SK-N-SH (cell line): ENCODE measurements around the gene NAPB. TPM values are rescaled to one million over a fixed set of nuclear protein-coding genes. Genes with fewer than 3 reads are reported as not detected.

Source experiments
- CTCF ChIA-PET: fragments of 300-600, 350-600 bp; formaldehyde crosslinking; extraction: SDS; loops from one replicate; lab custom pipeline; 2021; lab: Yijun Ruan, JAX
- POLR2A ChIA-PET: fragments of 350-600 bp; sonication (Branson Sonifier 250); formaldehyde crosslinking; extraction: SDS; loops from one replicate; lab custom pipeline; 2020; ENCODE audit warnings: antibody characterized with exemption, inconsistent platforms; lab: Yijun Ruan, JAX
- DNase-seq: peaks from one replicate; pipeline ENCODE4 v3.0.0; 2012
- H2AFZ ChIP-seq: fragments of 200-600 bp; sonication (generic); 2 replicates; pipeline ENCODE4 v1.8.1; 2016; ENCODE audit warnings: antibody characterized with exemption, mild to moderate bottlenecking, low read depth
- H3F3A ChIP-seq: fragments of 200-600 bp; sonication (generic); replicated peaks from 2 replicates; pipeline ENCODE3; 2016; ENCODE audit warnings: antibody characterized with exemption, mild to moderate bottlenecking; ENCODE audit not compliant: insufficient read depth
- H3K27ac ChIP-seq, 2 experiments: fragments of 200-500 bp in 1 of 2; fragments of 200-600 bp in 1 of 2; sonication (Bioruptor generic) in 1 of 2; sonication (generic), shearing (Covaris generic) in 1 of 2; 2 replicates each; pipeline versions ENCODE4 v1.5.1 to v1.6.1; 2014 to 2016; ENCODE audit warnings: low read depth in 2 of 2, inconsistent platforms in 1 of 2, low read length in 1 of 2, mild to moderate bottlenecking in 1 of 2, mixed read lengths in 1 of 2
- H3K27me3 ChIP-seq: fragments of 200-600 bp; sonication (generic), shearing (Covaris generic); 2 replicates; pipeline ENCODE4 v1.6.1; 2016; ENCODE audit warnings: mixed run types; ENCODE audit not compliant: insufficient read depth
- H3K36me3 ChIP-seq, 2 experiments: fragments of 200-500 bp in 1 of 2; fragments of 200-600 bp in 1 of 2; sonication (Bioruptor generic) in 1 of 2; sonication (generic) in 1 of 2; replicated peaks in 1 of 2; 2 replicates each; pipeline versions ENCODE3 to v1.5.1; 2014 to 2016; ENCODE audit warnings: low read length in 1 of 2, mild to moderate bottlenecking in 1 of 2; ENCODE audit not compliant: insufficient read depth in 2 of 2, control insufficient read depth in 1 of 2
- H3K4me1 ChIP-seq, 2 experiments: fragments of 200-500 bp in 1 of 2; fragments of 200-600 bp in 1 of 2; sonication (Bioruptor generic) in 1 of 2; sonication (generic), shearing (Covaris generic) in 1 of 2; 2 replicates each; pipeline versions ENCODE4 v1.5.1 to v1.6.1; 2014 to 2016; ENCODE audit warnings: low read depth in 1 of 2, low read length in 1 of 2, mixed run types in 1 of 2; ENCODE audit not compliant: insufficient read depth in 2 of 2, control insufficient read depth in 1 of 2
- H3K4me2 ChIP-seq: fragments of 200-600 bp; sonication (generic), shearing (Covaris generic); 2 replicates; pipeline ENCODE4 v1.6.1; 2017; ENCODE audit warnings: mixed run types
- H3K4me3 ChIP-seq, 2 experiments: fragments of 200-500 bp in 1 of 2; fragments of 200-600 bp in 1 of 2; sonication (Bioruptor generic) in 1 of 2; sonication (generic), shearing (Covaris generic) in 1 of 2; 2 replicates each; pipeline versions ENCODE4 v1.5.1 to v1.8.1; 2014 to 2016; ENCODE audit warnings: low read depth in 2 of 2, inconsistent platforms in 1 of 2, low read length in 1 of 2, mild to moderate bottlenecking in 1 of 2, mixed read lengths in 1 of 2, moderate library complexity in 1 of 2
- H3K79me2 ChIP-seq: fragments of 200-600 bp; sonication (generic); 2 replicates; pipeline ENCODE4 v1.8.1; 2017; ENCODE audit warnings: mild to moderate bottlenecking; ENCODE audit not compliant: insufficient read depth
- H3K9ac ChIP-seq: fragments of 200-600 bp; sonication (generic); 2 replicates; pipeline ENCODE4 v1.6.1; 2017; ENCODE audit warnings: mixed run types
- H3K9me2 ChIP-seq: fragments of 200-600 bp; sonication (generic); 2 replicates; pipeline ENCODE4 v1.6.1; 2017; ENCODE audit warnings: mixed run types
- H3K9me3 ChIP-seq: fragments of 200-600 bp; sonication (generic); 2 replicates; pipeline ENCODE4 v1.6.1; 2017; ENCODE audit warnings: mixed run types, mild to moderate bottlenecking, moderate library complexity
- H4K20me1 ChIP-seq: fragments of 200-600 bp; sonication (generic); 2 replicates; pipeline ENCODE4 v1.6.1; 2017; ENCODE audit warnings: mild to moderate bottlenecking, mixed run types; ENCODE audit not compliant: insufficient read depth
- ELF1 ChIP-seq: IDR thresholded peaks from 2 replicates; pipeline ENCODE4 v1.4.0; 2012
- EP300 ChIP-seq, 2 experiments: IDR thresholded peaks; 2 replicates each; pipeline versions ENCODE4 v1.4.0 to v1.6.1; 2012; ENCODE audit warnings: borderline replicate concordance in 1 of 2, low read depth in 1 of 2, low read length in 1 of 2
- EZH2phosphoT487 ChIP-seq: fragments of 200-600 bp; sonication (generic); IDR thresholded peaks from 2 replicates; pipeline ENCODE4 v1.6.1; 2017; ENCODE audit warnings: low read depth, mixed run types, mild to moderate bottlenecking, antibody characterized with exemption, moderate library complexity, borderline replicate concordance
- FOSL2 ChIP-seq: IDR thresholded peaks from 2 replicates; pipeline ENCODE4 v1.4.0; 2012; ENCODE audit warnings: low read depth, mild to moderate bottlenecking, moderate library complexity, borderline replicate concordance
- GATA2 ChIP-seq: sonication (generic); formaldehyde crosslinking; IDR thresholded peaks from 2 replicates; pipeline ENCODE4 v1.5.0; 2020; ENCODE audit warnings: mild to moderate bottlenecking, missing genetic modification reagents
- IRF3 ChIP-seq: fragments of 150-350 bp; IDR thresholded peaks from 2 replicates; pipeline ENCODE4 v1.6.1; 2016; ENCODE audit warnings: mild to moderate bottlenecking, low read depth, low read length
- NRF1 ChIP-seq: IDR thresholded peaks from 2 replicates; pipeline ENCODE4 v1.6.1; 2012; ENCODE audit warnings: low read depth, mild to moderate bottlenecking, low read length
- REST ChIP-seq: IDR thresholded peaks from 2 replicates; pipeline ENCODE4 v1.6.1; 2012; ENCODE audit warnings: mild to moderate bottlenecking, low read depth, low read length, moderate library complexity
- SIN3A ChIP-seq: IDR thresholded peaks from 2 replicates; pipeline ENCODE4 v1.6.1; 2012; ENCODE audit warnings: low read depth, mild to moderate bottlenecking, low read length, moderate library complexity, borderline replicate concordance
- WGBS: methylation state at CpG from one replicate; pipeline ENCODE4 v1.1.6; 2017; ENCODE audit warnings: low lambda C conversion rate; 5-methylcytosine and 5-hydroxymethylcytosine counted together
- polyA plus RNA-seq, 3 experiments: library from polyadenylated mRNA; depleted of rRNA; stranded (reverse); fragments of >200 nt; gene quantifications; 2 replicates each; pipeline ENCODE4 v1.2.3, GENCODE V29; 2012
- TF ChIP-seq, protein P1 (sequence below): IDR thresholded peaks from 2 replicates; pipeline ENCODE4 v1.4.0; 2012; ENCODE audit warnings: low read depth
- TF ChIP-seq, protein P2 (sequence below): fragments of 200-600 bp; sonication (generic); IDR thresholded peaks from 2 replicates; pipeline ENCODE4 v1.6.1; 2017; ENCODE audit warnings: antibody characterized with exemption, mild to moderate bottlenecking, moderate library complexity
- TF ChIP-seq, protein P3 (sequence below): fragments of 150-350 bp; IDR thresholded peaks from 2 replicates; pipeline ENCODE4 v1.6.1; 2017; ENCODE audit warnings: antibody characterized with exemption, low read length, low read depth, borderline replicate concordance

NAPB gene
- polyA plus RNA-seq, 1 of the 3 experiments (the other 2 are of a cell fraction): 3.0 TPM

GRCh38 chr20:23361119-23361475 is 60.2 kb downstream of the NAPB start:
- H4K20me1 ChIP-seq: peaks cover 32% of the 10 kb centered on the region
- TF ChIP-seq, protein P1, sequence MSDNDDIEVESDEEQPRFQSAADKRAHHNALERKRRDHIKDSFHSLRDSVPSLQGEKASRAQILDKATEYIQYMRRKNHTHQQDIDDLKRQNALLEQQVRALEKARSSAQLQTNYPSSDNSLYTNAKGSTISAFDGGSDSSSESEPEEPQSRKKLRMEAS: no peak
- no peak for TF ChIP-seq FOSL2
- no peak for TF ChIP-seq IRF3
- TF ChIP-seq NRF1: no peak
- TF ChIP-seq ELF1: no peak
- TF ChIP-seq, all 33 proteins: peak for 0
- H2AFZ ChIP-seq: peak overlapping the region; percentile 60
- WGBS: 4% methylated on average over 8 of the region's 8 CpGs
- CTCF ChIA-PET: interaction anchor here (0.9 to 1.3 kb wide), 4 partner anchors 11 to 81 kb away, joined by 3 to 4 read pairs (median 3); no protein-coding TSS in a partner anchor
- H3K9me2 ChIP-seq: no peaks in the 10 kb centered on the region
- peak overlapping the region; percentile 73 to 80 for H3K4me3 ChIP-seq
- H3K27me3 ChIP-seq: no peaks in the 10 kb centered on the region
- H3K4me2 ChIP-seq: peak overlapping the region; percentile 90
- H3K9me3 ChIP-seq: no peaks in the 10 kb centered on the region
- H3F3A ChIP-seq: peaks cover 10% of the 10 kb centered on the region
- POLR2A ChIA-PET: interaction anchor here (3.2 kb wide), 1 partner anchor 11 kb away, joined by 11 read pairs; the partner anchor contains the start of gene NXT1
- H3K4me1 ChIP-seq: peaks cover 6 to 25% of the 10 kb centered on the region in 2 experiments; a peak in 3 of 4 replicates
- DNase-seq: no peak
- peaks cover 37% of the 10 kb centered on the region for H3K79me2 ChIP-seq
- H3K9ac ChIP-seq: peak overlapping the region; percentile 91
- peaks cover 12 to 24% of the 10 kb centered on the region in 2 experiments for H3K36me3 ChIP-seq
- H3K27ac ChIP-seq: peak overlapping the region; percentile 95 to 96

- Histone ChIP-seq H3K4me2 (peak overlapping the region; percentile 90; the same call in 1 of the 2 replicates), H3K4me3 (peak overlapping the region in 1 of 2 experiments; percentile 80; a peak in 1 of 4 replicates)
These were observed 60.8 kb downstream of the NAPB start for GRCh38 chr20:23360531-23360930.

More at GRCh38 chr20:23360531-23360930, 60.8 kb downstream of the NAPB start:
- H3K79me2 ChIP-seq: peaks cover 37% of the 10 kb centered on the region
- ChIA-PET POLR2A (interaction anchor here (3.2 kb wide), 1 partner anchor 10 kb away, joined by 11 read pairs; the partner anchor contains the start of gene NXT1), CTCF (interaction anchor here (1.2 to 1.3 kb wide), 2 partner anchors 13 to 81 kb away, joined by 3 to 4 read pairs; no protein-coding TSS in a partner anchor)
- H3K27me3 ChIP-seq: no peaks in the 10 kb centered on the region
- peak overlapping the region; percentile 91 for H3K9ac ChIP-seq
- peak overlapping the region in 1 of 2 experiments; percentile 96; a peak in 2 of 4 replicates for H3K27ac ChIP-seq
- H2AFZ ChIP-seq: no peak overlapping the region
- WGBS: 80% methylated on average over 1 of the region's 1 CpG
- no peak for TF ChIP-seq NRF1
- no peak for TF ChIP-seq SIN3A
- TF ChIP-seq REST: no peak
- TF ChIP-seq EP300 (IDR thresholded peaks at IDR 0.05; ENCODE audit: borderline replicate concordance in 1 of 2, low read depth in 1 of 2, low read length in 1 of 2): no peak
- TF ChIP-seq, protein P2, sequence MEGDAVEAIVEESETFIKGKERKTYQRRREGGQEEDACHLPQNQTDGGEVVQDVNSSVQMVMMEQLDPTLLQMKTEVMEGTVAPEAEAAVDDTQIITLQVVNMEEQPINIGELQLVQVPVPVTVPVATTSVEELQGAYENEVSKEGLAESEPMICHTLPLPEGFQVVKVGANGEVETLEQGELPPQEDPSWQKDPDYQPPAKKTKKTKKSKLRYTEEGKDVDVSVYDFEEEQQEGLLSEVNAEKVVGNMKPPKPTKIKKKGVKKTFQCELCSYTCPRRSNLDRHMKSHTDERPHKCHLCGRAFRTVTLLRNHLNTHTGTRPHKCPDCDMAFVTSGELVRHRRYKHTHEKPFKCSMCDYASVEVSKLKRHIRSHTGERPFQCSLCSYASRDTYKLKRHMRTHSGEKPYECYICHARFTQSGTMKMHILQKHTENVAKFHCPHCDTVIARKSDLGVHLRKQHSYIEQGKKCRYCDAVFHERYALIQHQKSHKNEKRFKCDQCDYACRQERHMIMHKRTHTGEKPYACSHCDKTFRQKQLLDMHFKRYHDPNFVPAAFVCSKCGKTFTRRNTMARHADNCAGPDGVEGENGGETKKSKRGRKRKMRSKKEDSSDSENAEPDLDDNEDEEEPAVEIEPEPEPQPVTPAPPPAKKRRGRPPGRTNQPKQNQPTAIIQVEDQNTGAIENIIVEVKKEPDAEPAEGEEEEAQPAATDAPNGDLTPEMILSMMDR: no peak
- no peak for TF ChIP-seq GATA2
- TF ChIP-seq, protein P1: no peak
- TF ChIP-seq, protein P3, sequence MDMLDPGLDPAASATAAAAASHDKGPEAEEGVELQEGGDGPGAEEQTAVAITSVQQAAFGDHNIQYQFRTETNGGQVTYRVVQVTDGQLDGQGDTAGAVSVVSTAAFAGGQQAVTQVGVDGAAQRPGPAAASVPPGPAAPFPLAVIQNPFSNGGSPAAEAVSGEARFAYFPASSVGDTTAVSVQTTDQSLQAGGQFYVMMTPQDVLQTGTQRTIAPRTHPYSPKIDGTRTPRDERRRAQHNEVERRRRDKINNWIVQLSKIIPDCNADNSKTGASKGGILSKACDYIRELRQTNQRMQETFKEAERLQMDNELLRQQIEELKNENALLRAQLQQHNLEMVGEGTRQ: no peak
- TF ChIP-seq EZH2phosphoT487: no peak
- H4K20me1 ChIP-seq: peaks cover 26% of the 10 kb centered on the region
- peaks cover 6 to 25% of the 10 kb centered on the region in 2 experiments; a peak in 3 of 4 replicates for H3K4me1 ChIP-seq
- H3K9me2 ChIP-seq: no peaks in the 10 kb centered on the region
- peaks cover 10 to 23% of the 10 kb centered on the region in 2 experiments for H3K36me3 ChIP-seq
- no peaks in the 10 kb centered on the region for H3K9me3 ChIP-seq
- no peak for DNase-seq
- H3F3A ChIP-seq: peaks cover 13% of the 10 kb centered on the region
